PC-3 (cell line): ENCODE data around the gene KRTAP1-3. TPM values are rescaled to one million over a fixed set of nuclear protein-coding genes. Genes with fewer than 3 reads are reported as not detected.
"Not testable (repeated sequence)": the region's sequence is repeated elsewhere in the genome, so short reads cannot be mapped to it uniquely, and the experiment has no call there.

Experiments used
- ATAC-seq: fragments of 200-7000 bp; cut with Tn5 transposase; 2 replicates; pipeline ENCODE4 v1.9.1; 2020; ENCODE audit warnings: mild to moderate bottlenecking, moderate library complexity
- BruUV-seq: library from RNA; stranded (reverse); fragments of 400-500 nt; replicated peaks from 2 replicates; lab custom pipeline; 2021; lab: Mats Ljungman, UMichigan
- CTCF ChIA-PET: fragments of 300-600 bp; sonication (Branson Sonifier 250); formaldehyde crosslinking; loops from one replicate; lab custom pipeline; 2022; ENCODE audit warnings: antibody characterized with exemption; lab: Charles Lee
- POLR2A ChIA-PET: fragments of 300-600 bp; sonication (Branson Sonifier 250); formaldehyde crosslinking; loops from one replicate; lab custom pipeline; 2022; ENCODE audit warnings: antibody characterized with exemption; ENCODE audit not compliant: unreplicated experiment; lab: Charles Lee
- DNase-seq: peaks from one replicate; pipeline ENCODE4 v3.0.0-alpha.2; 2015
- H2AFZ ChIP-seq: fragments of 300-600 bp; sonication (generic); 2 replicates; pipeline ENCODE4 v1.6.0; 2016; ENCODE audit warnings: antibody characterized with exemption, low read length
- H3F3A ChIP-seq: fragments of 300-600 bp; sonication (generic); one replicate; pipeline ENCODE4 v1.6.0; 2017; ENCODE audit warnings: antibody characterized with exemption, low read length, control low read depth, mild to moderate bottlenecking; ENCODE audit not compliant: unreplicated experiment
- H3K27ac ChIP-seq: fragments of 300-600 bp; sonication (generic); 2 replicates; pipeline ENCODE4 v1.5.1; 2016; ENCODE audit warnings: mild to moderate bottlenecking, low read length
- H3K27me3 ChIP-seq: fragments of 300-600 bp; sonication (generic); 2 replicates; pipeline ENCODE4 v1.6.1; 2016; ENCODE audit warnings: low read length, mixed read lengths
- H3K36me3 ChIP-seq: fragments of 300-600 bp; sonication (generic); 2 replicates; pipeline ENCODE4 v1.6.1; 2016; ENCODE audit warnings: low read depth, mixed run types, low read length, mixed read lengths
- H3K4me1 ChIP-seq: fragments of 300-600 bp; sonication (generic); 2 replicates; pipeline ENCODE4 v1.5.1; 2016; ENCODE audit warnings: low read length; ENCODE audit not compliant: insufficient read depth
- H3K4me2 ChIP-seq: fragments of 300-600 bp; sonication (generic); 2 replicates; pipeline ENCODE4 v1.6.0; 2016; ENCODE audit warnings: low read length
- H3K4me3 ChIP-seq: fragments of 300-600 bp; sonication (generic); 2 replicates; pipeline ENCODE4 v1.5.1; 2016; ENCODE audit warnings: mild to moderate bottlenecking, low read length, mixed read lengths
- H3K79me2 ChIP-seq: fragments of 300-600 bp; sonication (generic); 2 replicates; pipeline ENCODE4 v1.6.1; 2017; ENCODE audit warnings: low read length, mixed read lengths
- H3K9ac ChIP-seq: fragments of 300-600 bp; sonication (generic); 2 replicates; pipeline ENCODE4 v1.6.0; 2016; ENCODE audit warnings: mild to moderate bottlenecking, low read length
- H3K9me2 ChIP-seq: fragments of 300-600 bp; sonication (generic); replicated peaks from 2 replicates; pipeline ENCODE4 v1.6.1; 2016; ENCODE audit warnings: mixed run types, low read length, mixed read lengths
- H3K9me3 ChIP-seq: fragments of 300-600 bp; sonication (generic); 2 replicates; pipeline ENCODE4 v1.6.1; 2016; ENCODE audit warnings: low read length, mixed read lengths
- H4K20me1 ChIP-seq: fragments of 300-600 bp; sonication (generic); 2 replicates; pipeline ENCODE4 v1.6.1; 2016; ENCODE audit warnings: low read length, mixed read lengths
- EZH2 ChIP-seq: fragments of 300-600 bp; sonication (generic); IDR thresholded peaks from one replicate; pipeline ENCODE4 v1.6.1; 2017; ENCODE audit warnings: antibody characterized with exemption, mild to moderate bottlenecking, low read length; ENCODE audit not compliant: unreplicated experiment
- EZH2phosphoT487 ChIP-seq: fragments of 300-600 bp; sonication (generic); IDR thresholded peaks from 2 replicates; pipeline ENCODE4 v1.6.1; 2018; ENCODE audit warnings: mild to moderate bottlenecking, antibody characterized with exemption, low read length, borderline replicate concordance
- intact Hi-C: fragments of 100-400 bp; cut with micrococcal nuclease; formaldehyde crosslinking; loops from 2 replicates; pipeline ENCODE4 v1.9.0; 2023
- total RNA-seq: library from RNA; depleted of rRNA; stranded (reverse); fragments of >200 nt; gene quantifications from 2 replicates; pipeline ENCODE4 v1.2.3, GENCODE V29; 2014
- TF ChIP-seq, protein P1 (sequence below): fragments of 300-600 bp; sonication (generic); conservative IDR thresholded peaks from 2 replicates; pipeline ENCODE4 v1.5.1; 2017; ENCODE audit warnings: antibody characterized with exemption, low read depth, mild to moderate bottlenecking, low read length

Gene KRTAP1-3
- total RNA-seq, 1 experiment from 2014 or later = not detected

DNA sequence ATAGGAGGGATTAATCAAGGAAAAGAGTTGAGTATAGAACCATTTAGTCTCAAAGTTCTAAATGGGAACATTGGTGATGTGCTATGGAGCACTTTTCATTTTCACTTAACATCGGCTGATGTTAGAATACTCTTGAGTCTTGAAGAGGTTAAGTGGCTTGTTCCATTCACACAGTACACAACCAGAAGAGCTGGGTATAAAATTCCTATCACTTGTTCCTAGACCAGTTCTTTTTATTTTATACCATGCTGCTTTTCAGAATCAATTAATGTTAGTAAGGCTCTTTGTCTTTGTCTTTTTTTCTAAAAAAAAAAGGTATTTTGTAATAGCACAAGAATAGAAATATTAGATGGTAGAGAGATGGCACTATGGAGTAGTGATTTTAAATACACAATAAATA, 8.3 kb upstream of the KRTAP1-3 start:
- Histone ChIP-seq H3F3A (no peaks in the 10 kb centered on the region), H3K27me3 (no peaks in the 10 kb centered on the region), H2AFZ (no peak overlapping the region), H3K9me2 (no peaks in the 10 kb centered on the region), H4K20me1 (no peaks in the 10 kb centered on the region), H3K79me2 (no peaks in the 10 kb centered on the region), H3K9ac (no peak overlapping the region), H3K4me3 (no peak overlapping the region), H3K4me1 (peaks cover 1% of the 10 kb centered on the region), H3K4me2 (no peak overlapping the region), H3K36me3 (no peaks in the 10 kb centered on the region), H3K27ac (no peak overlapping the region), H3K9me3 (no peaks in the 10 kb centered on the region)
- BruUV-seq = no TSS peak
- DNase-seq (no peak), ATAC-seq (no peak)
- POLR2A ChIA-PET = no interaction called here
- CTCF ChIA-PET = no interaction called here
- TF ChIP-seq EZH2phosphoT487 (no peak), EZH2 (no peak)
- TF ChIP-seq, protein P1, sequence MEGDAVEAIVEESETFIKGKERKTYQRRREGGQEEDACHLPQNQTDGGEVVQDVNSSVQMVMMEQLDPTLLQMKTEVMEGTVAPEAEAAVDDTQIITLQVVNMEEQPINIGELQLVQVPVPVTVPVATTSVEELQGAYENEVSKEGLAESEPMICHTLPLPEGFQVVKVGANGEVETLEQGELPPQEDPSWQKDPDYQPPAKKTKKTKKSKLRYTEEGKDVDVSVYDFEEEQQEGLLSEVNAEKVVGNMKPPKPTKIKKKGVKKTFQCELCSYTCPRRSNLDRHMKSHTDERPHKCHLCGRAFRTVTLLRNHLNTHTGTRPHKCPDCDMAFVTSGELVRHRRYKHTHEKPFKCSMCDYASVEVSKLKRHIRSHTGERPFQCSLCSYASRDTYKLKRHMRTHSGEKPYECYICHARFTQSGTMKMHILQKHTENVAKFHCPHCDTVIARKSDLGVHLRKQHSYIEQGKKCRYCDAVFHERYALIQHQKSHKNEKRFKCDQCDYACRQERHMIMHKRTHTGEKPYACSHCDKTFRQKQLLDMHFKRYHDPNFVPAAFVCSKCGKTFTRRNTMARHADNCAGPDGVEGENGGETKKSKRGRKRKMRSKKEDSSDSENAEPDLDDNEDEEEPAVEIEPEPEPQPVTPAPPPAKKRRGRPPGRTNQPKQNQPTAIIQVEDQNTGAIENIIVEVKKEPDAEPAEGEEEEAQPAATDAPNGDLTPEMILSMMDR = no peak
- intact Hi-C loops = no loop called here

DNA sequence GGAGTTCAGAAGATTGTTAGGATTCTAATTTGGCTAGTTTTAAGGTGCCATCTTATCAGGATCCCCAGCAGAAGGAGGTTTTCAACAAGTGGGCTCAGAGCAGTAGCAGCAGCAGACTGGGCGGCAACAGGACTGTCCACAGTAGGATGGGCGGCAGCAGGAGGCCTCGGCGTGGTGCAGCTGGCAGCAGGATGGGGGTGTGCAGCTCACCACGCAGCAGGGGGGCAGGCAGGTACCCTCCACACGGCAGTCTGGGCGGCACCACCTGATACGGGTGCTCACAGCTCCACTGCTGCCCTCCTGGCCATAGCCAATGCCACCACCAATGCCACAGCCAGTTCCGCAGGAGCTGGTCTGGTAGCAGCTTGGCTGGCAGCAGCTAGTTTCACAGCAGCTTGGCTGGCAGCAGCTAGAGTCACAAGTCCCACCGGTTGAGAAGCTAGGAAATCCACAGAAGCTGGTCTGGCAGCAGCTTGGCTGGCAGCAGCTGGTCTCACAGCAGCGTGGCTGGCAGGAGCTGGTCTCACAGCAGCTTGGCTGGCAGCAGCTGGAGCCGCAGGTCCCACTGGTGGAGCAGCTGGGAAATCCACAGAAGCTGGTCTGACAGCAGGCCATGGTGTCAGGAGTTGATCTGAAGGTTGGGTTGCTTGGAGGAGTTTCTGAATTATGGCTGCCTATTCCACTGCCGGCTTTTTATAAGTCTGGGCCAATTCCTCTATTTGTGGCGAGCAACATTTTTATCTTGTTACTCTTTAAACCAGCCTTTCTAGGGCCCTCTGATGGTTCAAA, 6.3 kb upstream of the KRTAP1-3 start, which contains the start of gene KRTAP1-1:
TSS of gene KRTAP1-1 (minus strand) at position 668 of the 789 bp plus-strand sequence. CDS start at position 615, 53 bp downstream.
- H2AFZ ChIP-seq, H3K4me1 ChIP-seq, H3K4me2 ChIP-seq, H3K27ac ChIP-seq, POLR2A ChIA-PET, BruUV-seq, H3F3A ChIP-seq, H3K9me3 ChIP-seq, H3K9me2 ChIP-seq, H3K27me3 ChIP-seq, H4K20me1 ChIP-seq, H3K36me3 ChIP-seq, CTCF ChIA-PET, H3K9ac ChIP-seq, H3K79me2 ChIP-seq, ATAC-seq, H3K4me3 ChIP-seq, DNase-seq, intact Hi-C loops: not testable (repeated sequence)

DNA sequence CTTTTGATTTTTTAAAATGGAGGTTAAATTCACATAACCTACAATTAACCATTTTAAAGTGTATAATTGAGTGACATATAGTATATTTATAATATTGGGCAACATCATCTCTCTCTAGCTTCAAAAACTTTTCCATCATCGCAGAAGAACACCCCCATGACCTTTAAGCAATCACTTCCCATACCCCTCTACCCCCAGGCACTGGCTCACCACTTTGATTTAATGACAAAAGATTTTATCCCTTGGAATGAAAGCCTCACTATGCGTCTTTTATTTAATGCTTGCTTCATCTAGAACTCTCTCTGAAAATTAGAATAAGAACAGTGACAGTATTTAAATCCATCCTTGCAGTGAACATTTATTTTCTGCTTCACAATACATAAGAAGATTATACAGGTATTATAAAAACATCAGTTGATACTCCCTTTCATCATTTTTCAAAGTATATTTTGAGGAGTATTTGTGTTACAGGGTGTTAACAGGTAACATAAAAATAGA, 3.2 kb upstream of the KRTAP1-3 start:
- POLR2A ChIA-PET = no interaction called here
- Histone ChIP-seq H2AFZ (no peak overlapping the region), H4K20me1 (no peaks in the 10 kb centered on the region), H3K4me1 (peaks cover 6% of the 10 kb centered on the region), H3K27me3 (no peaks in the 10 kb centered on the region), H3K4me2 (no peak overlapping the region), H3K27ac (no peak overlapping the region), H3K79me2 (no peaks in the 10 kb centered on the region), H3K9me2 (no peaks in the 10 kb centered on the region), H3K9ac (no peak overlapping the region), H3K9me3 (no peaks in the 10 kb centered on the region), H3K36me3 (no peaks in the 10 kb centered on the region), H3K4me3 (no peak overlapping the region), H3F3A (no peaks in the 10 kb centered on the region)
- TF ChIP-seq EZH2phosphoT487 = no peak
- TF ChIP-seq EZH2 = no peak
- TF ChIP-seq, protein P1 = no peak
- CTCF ChIA-PET = no interaction called here
- intact Hi-C loops = no loop called here
- DNase-seq = no peak
- no peak for ATAC-seq
- no TSS peak for BruUV-seq
